SIG-M5 treated with dmso at 0.1 percent for 504 hours (cell line): ENCODE data around the gene RAB20.
A peak's percentile ranks its signal among the peaks of the same experiment; 100 is the strongest.
"Not testable (repeated sequence)": the region's sequence is repeated elsewhere in the genome, so short reads cannot be mapped to it uniquely, and the experiment has no call there.

Experiments
- DNase-seq: peaks from one replicate; lab custom pipeline; 2025; ENCODE audit not compliant: unreplicated experiment; lab: John Stamatoyannopoulos, UW

Gene RAB20

GRCh38 chr13:110555601-110556223 is 5.8 kb downstream of the RAB20 start:
- peak; percentile 78 for DNase-seq

GRCh38 chr13:110554946-110555345 is 6.6 kb downstream of the RAB20 start:
- no peak for DNase-seq

DNA sequence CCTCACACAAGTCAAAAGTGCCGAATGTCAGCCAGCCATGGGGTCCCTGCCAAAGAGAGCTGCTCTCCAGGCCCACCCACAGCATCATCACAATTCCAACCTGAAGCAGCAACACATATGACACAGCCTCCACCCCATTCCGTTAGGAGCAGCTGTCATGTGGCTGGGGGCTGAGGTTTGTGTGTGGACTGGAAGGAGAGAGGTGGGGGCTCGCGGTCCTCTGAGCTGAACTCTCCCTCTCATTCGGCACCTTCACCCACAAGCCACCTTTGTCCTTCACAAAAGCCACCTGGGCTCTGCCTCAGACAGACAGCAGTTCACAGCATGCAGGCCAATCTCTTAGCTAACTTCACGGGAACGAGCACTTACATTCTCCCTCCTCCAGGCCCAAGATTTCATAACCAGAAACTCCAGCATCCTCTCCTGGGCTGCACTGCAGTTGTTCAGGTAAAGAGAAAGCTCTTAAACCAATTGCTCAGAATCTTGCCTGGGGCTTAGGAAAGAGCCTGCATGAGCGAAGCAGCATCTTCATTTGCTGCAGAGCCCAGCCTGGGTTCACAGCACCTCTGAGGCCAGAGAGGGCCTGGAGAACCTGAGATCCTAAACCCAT is 7.2 kb downstream of the RAB20 start:
- no peak for DNase-seq

- no peak for DNase-seq
These were observed 8.1 kb downstream of the RAB20 start for GRCh38 chr13:110553417-110553816.

DNA sequence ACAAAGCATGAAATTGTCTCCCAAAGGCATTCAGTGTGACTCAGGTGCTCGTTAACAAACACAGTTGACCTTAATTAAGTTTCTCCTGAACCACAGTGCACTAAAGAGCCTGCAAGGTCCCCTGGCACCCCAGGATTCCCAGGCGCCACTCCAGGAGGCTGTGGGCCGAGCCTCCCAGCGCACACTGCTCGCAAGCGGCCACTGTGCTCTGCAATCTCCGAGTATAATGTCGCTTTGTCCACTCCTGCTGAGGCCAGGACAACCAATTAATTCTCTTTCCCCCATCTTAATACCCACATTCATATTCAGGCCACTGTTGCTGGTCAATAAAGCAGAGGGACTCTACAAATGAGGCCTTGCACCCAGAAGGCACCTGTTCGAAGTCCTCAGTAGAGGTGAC is 8.8 kb downstream of the RAB20 start:
- DNase-seq = no peak

GRCh38 chr13:110551284-110551683 is 10.2 kb downstream of the RAB20 start:
- no peak for DNase-seq

- no peak for DNase-seq
These were observed 11.7 kb downstream of the RAB20 start for GRCh38 chr13:110549795-110550160.

- DNase-seq = no peak
These were observed 12.4 kb downstream of the RAB20 start for GRCh38 chr13:110548891-110549794.

GRCh38 chr13:110546926-110547325 is 14.6 kb downstream of the RAB20 start:
- peak; percentile 16 for DNase-seq

DNA sequence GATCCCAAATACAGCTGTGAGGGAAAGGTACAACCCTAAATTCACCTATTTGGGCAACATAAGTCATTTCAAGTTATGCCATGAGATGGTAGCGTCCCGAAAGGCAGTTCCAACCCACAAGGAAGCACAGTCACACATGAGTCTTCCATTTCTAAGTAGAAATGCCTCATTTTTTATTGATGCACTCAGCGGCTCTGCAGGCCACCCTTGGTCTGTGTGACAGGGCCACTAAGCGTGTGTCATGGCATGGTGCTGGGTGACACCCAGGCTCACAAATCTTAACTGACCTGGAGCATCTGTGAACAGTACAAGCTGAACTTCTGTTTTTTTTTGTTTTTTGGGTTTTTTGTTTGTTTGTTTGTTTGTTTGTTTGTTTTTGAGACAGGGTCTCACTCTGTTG is 15.1 kb downstream of the RAB20 start:
- no peak for DNase-seq

DNA sequence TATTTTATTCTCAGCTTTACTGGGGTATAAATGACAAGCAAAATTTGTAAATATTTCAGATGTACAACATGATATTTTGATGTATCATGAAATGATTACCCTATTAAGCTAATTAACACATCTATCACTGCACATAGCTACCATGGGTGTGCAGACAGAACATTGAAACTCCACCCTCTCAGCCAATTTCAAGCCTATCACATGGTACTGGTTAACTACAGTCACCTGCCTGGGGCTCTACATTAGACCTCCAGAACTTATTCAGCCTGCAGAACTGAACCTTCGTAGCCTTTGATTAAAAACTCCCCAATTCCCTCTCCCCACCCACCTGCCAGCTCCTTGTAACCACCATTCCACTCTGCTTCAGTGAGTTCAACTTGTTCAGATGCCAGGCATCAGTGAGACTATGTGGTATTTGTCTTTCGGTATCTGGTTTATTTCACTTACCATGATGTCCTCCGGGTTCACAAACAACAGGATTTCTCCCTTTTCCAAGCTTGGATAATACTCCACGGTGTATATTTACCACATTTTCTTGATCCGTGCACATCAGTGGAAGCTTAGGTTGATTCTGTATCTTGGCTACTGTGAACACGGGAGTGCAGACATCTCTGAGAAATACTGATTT is 19.2 kb downstream of the RAB20 start:
- DNase-seq = no peak

GRCh38 chr13:110541526-110541920 is 20.0 kb downstream of the RAB20 start:
- DNase-seq = no peak

GRCh38 chr13:110540871-110541525 is 20.5 kb downstream of the RAB20 start:
- no peak for DNase-seq

DNA sequence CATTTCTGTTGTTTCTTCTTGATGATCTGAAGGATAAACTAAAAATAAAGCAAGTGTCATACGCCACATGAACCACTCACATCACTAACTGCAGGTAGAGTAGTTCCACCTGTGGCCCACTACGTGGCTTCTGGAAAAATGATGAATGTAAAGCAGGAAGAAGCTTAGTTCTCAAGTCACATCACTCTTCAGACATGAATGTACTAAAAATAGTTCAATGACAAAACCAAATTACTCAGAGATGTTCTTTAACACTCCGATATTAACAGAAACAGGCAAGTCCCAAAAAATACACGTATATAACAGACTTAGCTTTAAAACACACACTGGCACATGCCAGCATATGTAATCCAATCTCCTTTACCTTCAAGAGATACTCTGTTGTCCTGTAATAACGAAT is 21.6 kb downstream of the RAB20 start:
- DNase-seq = no peak

GRCh38 chr13:110538632-110539031 is 22.9 kb downstream of the RAB20 start:
- no peak for DNase-seq

- peak; percentile 95 for DNase-seq
These were observed 25.4 kb downstream of the RAB20 start for GRCh38 chr13:110536006-110536693.

DNA sequence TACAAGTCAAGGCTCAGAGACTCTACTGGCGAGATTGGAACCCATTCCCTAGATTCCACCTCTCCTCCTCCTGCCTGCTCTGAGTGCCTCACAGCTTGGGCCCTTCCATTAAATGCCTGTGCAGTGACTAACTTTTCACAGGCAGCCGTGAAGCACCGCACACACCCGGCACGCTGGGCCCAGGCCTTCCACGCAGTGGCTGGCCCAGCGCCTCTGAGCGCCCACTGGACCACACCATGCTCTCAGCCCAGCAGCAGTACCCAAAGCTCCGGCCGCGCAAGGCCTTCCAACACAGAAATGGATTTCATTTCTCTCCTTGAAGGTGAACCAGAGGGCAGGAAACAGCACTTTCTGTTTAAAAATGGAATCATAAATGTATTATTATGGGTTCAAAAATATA is 26.0 kb downstream of the RAB20 start:
- no peak for DNase-seq

DNA sequence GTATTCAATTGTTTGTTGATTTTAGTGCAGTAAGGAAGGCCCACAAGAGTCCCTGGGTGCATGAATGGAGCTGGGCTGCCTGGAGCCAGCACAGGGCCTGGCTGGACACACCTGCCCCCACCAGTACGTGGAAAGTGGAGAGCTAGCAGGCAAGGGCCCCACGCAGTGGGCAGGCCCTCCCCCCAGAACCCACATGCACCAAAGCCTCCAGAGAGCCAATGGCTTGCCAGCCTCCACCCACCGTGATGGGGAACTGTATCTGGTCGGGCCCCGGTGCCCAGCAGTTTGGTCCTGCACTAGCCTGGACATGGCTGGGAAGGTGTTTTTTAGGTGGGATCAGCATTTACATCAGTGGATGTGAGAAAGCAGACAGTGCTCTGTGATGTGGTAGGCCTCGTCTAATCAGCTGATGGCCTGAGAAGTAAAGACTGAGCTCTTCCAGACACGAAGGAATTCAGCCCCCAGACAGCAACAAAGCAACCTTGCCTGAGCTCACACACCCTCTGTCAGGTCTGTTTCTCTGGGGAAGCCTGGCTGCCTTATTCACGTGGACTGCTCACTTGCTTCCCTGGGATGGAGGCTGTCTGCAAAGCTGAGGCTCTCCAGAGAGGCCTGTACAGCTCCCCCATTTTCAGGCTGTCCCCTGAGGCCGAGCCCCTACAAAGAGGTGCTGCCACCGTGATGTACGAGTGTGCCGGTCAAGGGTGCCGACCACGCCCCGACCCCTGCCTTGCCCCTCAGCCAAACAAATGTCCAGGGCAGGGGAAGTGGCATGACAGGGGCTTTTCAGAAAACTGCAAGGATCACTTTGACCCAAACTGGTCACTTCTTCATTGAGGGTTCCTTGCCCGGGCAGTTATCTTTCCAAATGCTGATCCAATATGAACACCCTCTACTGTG is 27.5 kb downstream of the RAB20 start:
- no peak for DNase-seq

GRCh38 chr13:110532258-110532657 is 29.3 kb downstream of the RAB20 start:
- DNase-seq = not testable (repeated sequence)

DNA sequence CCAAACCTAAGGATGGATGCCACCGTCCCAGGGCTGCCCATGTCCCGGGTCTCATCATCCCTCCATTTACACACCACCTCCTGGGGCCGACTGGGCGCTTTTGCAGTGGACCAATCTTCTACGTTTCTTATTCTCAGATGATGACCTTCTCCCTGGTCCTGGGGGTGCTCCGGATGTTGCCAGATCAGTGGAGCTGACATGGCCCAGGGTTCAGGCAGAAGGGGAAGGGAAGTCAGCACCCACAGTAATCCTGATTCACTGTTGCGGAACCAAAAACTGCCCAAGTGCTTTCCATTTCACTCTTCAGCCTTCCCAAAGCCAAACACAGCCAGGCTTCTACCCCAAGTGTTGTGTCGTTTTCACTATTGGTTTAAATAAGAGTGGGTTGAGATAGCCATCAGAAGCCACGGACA is 29.8 kb downstream of the RAB20 start:
- DNase-seq = no peak
